Hepatocyte (in vitro differentiated cells): ENCODE data around the gene DGCR2. TPM values are rescaled to one million over a fixed set of nuclear protein-coding genes. Genes with fewer than 3 reads are reported as not detected.

Source experiments
- DNase-seq: peaks from one replicate; pipeline ENCODE4 v3.0.0-alpha.2; 2016; ENCODE audit warnings: low spot score
- H2AFZ ChIP-seq: fragments of 200-600 bp; sonication (generic); 2 replicates; pipeline ENCODE4 v1.6.0; 2016; ENCODE audit warnings: antibody characterized with exemption, mild to moderate bottlenecking
- H3K27ac ChIP-seq: fragments of 200-600 bp; sonication (generic); 2 replicates; pipeline ENCODE4 v1.5.1; 2016; ENCODE audit warnings: mild to moderate bottlenecking
- H3K27me3 ChIP-seq: fragments of 200-600 bp; sonication (generic); 2 replicates; pipeline ENCODE4 v1.6.1; 2016
- H3K36me3 ChIP-seq: fragments of 200-600 bp; sonication (generic); replicated peaks from 2 replicates; pipeline ENCODE4 v1.5.1; 2016; ENCODE audit warnings: low read depth; ENCODE audit not compliant: insufficient read depth
- H3K4me1 ChIP-seq: fragments of 200-600 bp; sonication (generic); 2 replicates; pipeline ENCODE4 v1.5.1; 2016; ENCODE audit warnings: mild to moderate bottlenecking, moderate library complexity; ENCODE audit not compliant: insufficient read depth
- H3K4me2 ChIP-seq: fragments of 200-600 bp; sonication (generic); 2 replicates; pipeline ENCODE4 v1.6.0; 2016
- H3K4me3 ChIP-seq: fragments of 200-600 bp; sonication (generic); 2 replicates; pipeline ENCODE4 v1.5.1; 2016; ENCODE audit warnings: mild to moderate bottlenecking
- H3K79me2 ChIP-seq: fragments of 200-600 bp; sonication (generic); 2 replicates; pipeline ENCODE4 v1.6.0; 2017; ENCODE audit warnings: mild to moderate bottlenecking
- H3K9me2 ChIP-seq: fragments of 200-600 bp; sonication (generic); replicated peaks from 2 replicates; pipeline ENCODE4 v1.6.0; 2017; ENCODE audit warnings: mild to moderate bottlenecking; ENCODE audit not compliant: insufficient read depth
- H3K9me3 ChIP-seq: fragments of 200-600 bp; sonication (generic); 2 replicates; pipeline ENCODE4 v1.5.1; 2016; ENCODE audit warnings: low read depth, mild to moderate bottlenecking
- H4K20me1 ChIP-seq: fragments of 200-600 bp; sonication (generic); 2 replicates; pipeline ENCODE4 v1.6.0; 2016; ENCODE audit warnings: mild to moderate bottlenecking; ENCODE audit not compliant: insufficient read depth, poor library complexity, severe bottlenecking
- EZH2 ChIP-seq: fragments of 200-600 bp; sonication (generic); IDR thresholded peaks from 2 replicates; pipeline ENCODE4 v1.6.1; 2016; ENCODE audit warnings: antibody characterized with exemption, mild to moderate bottlenecking, borderline replicate concordance
- EZH2phosphoT487 ChIP-seq: fragments of 200-600 bp; sonication (generic); IDR thresholded peaks from one replicate; pipeline ENCODE4 v1.6.1; 2018; ENCODE audit warnings: antibody characterized with exemption, mild to moderate bottlenecking, low read depth, moderate library complexity; ENCODE audit not compliant: unreplicated experiment, severe bottlenecking
- WGBS: methylation state at CpG from one replicate; pipeline ENCODE4 v1.1.6; 2016; ENCODE audit warnings: low lambda C conversion rate; ENCODE audit errors: missing lambda C conversion rate; 5-methylcytosine and 5-hydroxymethylcytosine counted together
- polyA plus RNA-seq: library from polyadenylated mRNA; unstranded; fragments of >200 nt; fragmentation: Nextera tagmentation; extraction: Ambion mirVana; gene quantifications from 2 replicates; pipeline ENCODE4 v1.2.1, GENCODE V29; 2016
- total RNA-seq: library from RNA; depleted of rRNA; stranded (reverse); fragments of >200 nt; gene quantifications from 2 replicates; pipeline ENCODE4 v1.2.3, GENCODE V29; 2014
- TF ChIP-seq, protein P1 (sequence below): fragments of 200-600 bp; sonication (generic); IDR thresholded peaks from 2 replicates; pipeline ENCODE4 v1.5.1; 2016; ENCODE audit warnings: antibody characterized with exemption, mild to moderate bottlenecking; ENCODE audit not compliant: poor library complexity

Gene DGCR2
- total and polyA plus RNA-seq, 2 experiments from 2014 or later: 61.5 to 67.2 TPM

DNA sequence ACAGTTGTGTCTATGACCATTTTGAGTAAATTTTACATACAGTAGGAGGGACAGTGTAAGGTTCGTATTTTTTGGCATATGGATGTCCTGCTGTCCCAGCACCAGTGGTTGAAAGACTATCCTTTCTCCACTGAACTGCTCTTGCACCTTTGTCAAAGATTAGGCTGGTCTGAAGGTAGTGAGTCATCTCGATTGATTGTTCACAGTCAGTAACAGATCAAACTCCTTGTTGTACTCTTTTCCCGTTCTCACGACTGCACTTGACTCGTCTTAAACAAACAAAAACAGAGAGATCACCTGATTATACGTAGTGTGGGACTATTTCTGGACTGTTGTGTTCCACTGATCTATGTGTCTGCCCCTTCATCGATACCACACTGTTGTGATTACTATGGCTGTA, 77.1 kb downstream of the DGCR2 start:
- H3K9me2 ChIP-seq: no peaks in the 10 kb centered on the region
- no peak overlapping the region for H3K4me3 ChIP-seq
- H3K27ac ChIP-seq: no peak overlapping the region
- TF ChIP-seq, protein P1, sequence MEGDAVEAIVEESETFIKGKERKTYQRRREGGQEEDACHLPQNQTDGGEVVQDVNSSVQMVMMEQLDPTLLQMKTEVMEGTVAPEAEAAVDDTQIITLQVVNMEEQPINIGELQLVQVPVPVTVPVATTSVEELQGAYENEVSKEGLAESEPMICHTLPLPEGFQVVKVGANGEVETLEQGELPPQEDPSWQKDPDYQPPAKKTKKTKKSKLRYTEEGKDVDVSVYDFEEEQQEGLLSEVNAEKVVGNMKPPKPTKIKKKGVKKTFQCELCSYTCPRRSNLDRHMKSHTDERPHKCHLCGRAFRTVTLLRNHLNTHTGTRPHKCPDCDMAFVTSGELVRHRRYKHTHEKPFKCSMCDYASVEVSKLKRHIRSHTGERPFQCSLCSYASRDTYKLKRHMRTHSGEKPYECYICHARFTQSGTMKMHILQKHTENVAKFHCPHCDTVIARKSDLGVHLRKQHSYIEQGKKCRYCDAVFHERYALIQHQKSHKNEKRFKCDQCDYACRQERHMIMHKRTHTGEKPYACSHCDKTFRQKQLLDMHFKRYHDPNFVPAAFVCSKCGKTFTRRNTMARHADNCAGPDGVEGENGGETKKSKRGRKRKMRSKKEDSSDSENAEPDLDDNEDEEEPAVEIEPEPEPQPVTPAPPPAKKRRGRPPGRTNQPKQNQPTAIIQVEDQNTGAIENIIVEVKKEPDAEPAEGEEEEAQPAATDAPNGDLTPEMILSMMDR: no peak
- TF ChIP-seq EZH2phosphoT487: no peak
- TF ChIP-seq EZH2: no peak
- H3K4me2 ChIP-seq: no peak overlapping the region
- no peaks in the 10 kb centered on the region for H4K20me1 ChIP-seq
- peaks cover 3% of the 10 kb centered on the region for H3K36me3 ChIP-seq
- no peak overlapping the region for H2AFZ ChIP-seq
- DNase-seq: no peak
- no peaks in the 10 kb centered on the region for H3K4me1 ChIP-seq
- no peaks in the 10 kb centered on the region for H3K79me2 ChIP-seq
- no peaks in the 10 kb centered on the region for H3K27me3 ChIP-seq
- 84% methylated on average over 7 of the region's 7 CpGs for WGBS
- no peaks in the 10 kb centered on the region for H3K9me3 ChIP-seq

DNA sequence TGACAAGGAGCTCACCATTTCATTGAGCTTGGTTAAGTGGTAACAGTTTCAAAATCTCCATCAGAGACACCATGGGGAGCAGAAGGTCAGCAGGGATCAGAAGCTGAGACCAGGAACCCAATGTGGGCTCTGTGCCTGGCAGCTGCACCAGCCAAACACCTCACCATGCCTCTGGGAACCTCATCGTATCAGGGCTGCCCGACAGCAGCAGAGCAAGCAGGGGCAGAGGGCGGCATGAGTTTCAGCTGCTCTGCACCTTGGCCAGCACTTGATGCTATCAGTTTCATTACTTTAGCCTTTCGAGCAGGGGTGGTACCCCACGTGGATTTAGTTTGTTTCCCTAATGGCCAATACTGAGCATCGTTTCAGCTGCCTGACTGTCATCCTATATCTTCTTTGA, 77.8 kb downstream of the DGCR2 start:
- Histone ChIP-seq H3K36me3 (peaks cover 3% of the 10 kb centered on the region), H3K4me1 (no peaks in the 10 kb centered on the region), H4K20me1 (no peaks in the 10 kb centered on the region), H3K4me2 (no peak overlapping the region), H3K9me2 (no peaks in the 10 kb centered on the region), H3K27me3 (no peaks in the 10 kb centered on the region), H3K9me3 (no peaks in the 10 kb centered on the region), H3K27ac (no peak overlapping the region), H3K79me2 (no peaks in the 10 kb centered on the region), H2AFZ (no peak overlapping the region), H3K4me3 (no peak overlapping the region)
- no peak for TF ChIP-seq EZH2phosphoT487
- TF ChIP-seq EZH2: no peak
- TF ChIP-seq, protein P1: no peak
- DNase-seq: no peak
- 81% methylated on average over 6 of the region's 6 CpGs for WGBS

DNA sequence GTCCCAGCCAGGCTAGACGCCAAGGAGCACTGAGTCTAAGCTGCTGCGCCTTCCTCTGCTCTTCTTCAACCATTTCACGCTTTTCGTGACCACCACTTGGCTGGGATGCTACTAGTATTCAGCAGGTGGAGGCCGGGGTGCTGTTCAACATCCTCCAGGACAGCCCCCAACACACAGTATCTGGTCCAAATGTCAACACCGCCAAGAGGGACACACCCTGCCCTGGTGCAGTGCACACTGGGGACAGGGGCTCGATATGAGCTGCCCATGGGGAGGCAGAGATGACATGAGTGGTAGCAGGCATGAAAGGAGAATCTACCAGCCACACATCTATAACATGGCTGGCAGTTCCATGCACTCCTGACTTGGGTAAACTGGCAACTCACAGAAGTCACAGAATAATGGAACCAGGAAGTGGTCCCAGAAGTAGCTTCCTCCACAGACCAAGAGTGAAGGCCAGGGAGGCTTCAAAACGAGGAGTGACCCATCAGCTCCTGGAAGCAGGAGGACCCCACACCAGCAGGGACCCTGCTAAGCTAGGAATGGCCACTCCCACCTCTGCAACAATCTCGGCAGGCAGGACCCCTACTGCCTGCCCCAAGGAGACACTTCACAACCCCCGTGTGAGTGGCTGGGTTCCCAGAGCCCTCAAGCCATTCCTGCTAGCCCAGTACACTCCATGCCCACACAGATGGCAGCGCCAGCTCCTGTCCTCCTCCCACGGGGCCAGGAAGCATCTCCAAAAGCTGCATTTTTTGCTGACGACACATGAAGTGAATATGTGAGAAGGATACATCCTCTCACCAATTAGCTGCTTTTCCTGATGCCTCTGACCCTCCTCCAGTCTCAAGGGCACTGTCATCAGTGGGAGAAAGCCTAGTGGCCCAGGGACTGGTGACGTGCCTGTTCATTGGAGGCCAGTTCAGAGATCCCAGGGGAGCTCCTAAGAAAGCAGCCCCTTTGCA, 78.8 kb downstream of the DGCR2 start:
- H3K4me1 ChIP-seq: no peaks in the 10 kb centered on the region
- no peak overlapping the region for H2AFZ ChIP-seq
- no peak overlapping the region for H3K4me3 ChIP-seq
- peaks cover 3% of the 10 kb centered on the region for H3K36me3 ChIP-seq
- 93% methylated on average over 14 of the region's 14 CpGs for WGBS
- no peaks in the 10 kb centered on the region for H3K9me3 ChIP-seq
- H4K20me1 ChIP-seq: no peaks in the 10 kb centered on the region
- H3K27me3 ChIP-seq: no peaks in the 10 kb centered on the region
- DNase-seq: no peak
- no peaks in the 10 kb centered on the region for H3K79me2 ChIP-seq
- TF ChIP-seq, protein P1: no peak
- no peak for TF ChIP-seq EZH2
- TF ChIP-seq EZH2phosphoT487: no peak
- H3K27ac ChIP-seq: no peak overlapping the region
- H3K9me2 ChIP-seq: no peaks in the 10 kb centered on the region
- H3K4me2 ChIP-seq: no peak overlapping the region
